NCI-H1417 treated with DMSO at 0.1 percent for 48 hours (cell line): ENCODE measurements around the gene TEKTIP1.
"Not testable (repeated sequence)": the region's sequence is repeated elsewhere in the genome, so short reads cannot be mapped to it uniquely, and the experiment has no call there.

Experiments used
- DNase-seq: peaks from one replicate; lab custom pipeline; 2025; lab: John Stamatoyannopoulos, UW

Gene TEKTIP1

GRCh38 chr19:3557461-3558248, 18.7 kb downstream of the TEKTIP1 start, which contains the start of gene MFSD12:
Gene MFSD12, minus strand, starts transcription at chr19:3557586. Its CDS starts 183 bp downstream, at chr19:3557403.
- DNase-seq = peak; percentile 79

GRCh38 chr19:3563709-3564524, 24.9 kb downstream of the TEKTIP1 start:
- DNase-seq = no peak

- no peak for DNase-seq
These were observed 26.2 kb downstream of the TEKTIP1 start for GRCh38 chr19:3565139-3565538.

GRCh38 chr19:3570042-3570441, 31.1 kb downstream of the TEKTIP1 start:
- DNase-seq = not testable (repeated sequence)

GRCh38 chr19:3570606-3571011, 31.6 kb downstream of the TEKTIP1 start:
- DNase-seq = no peak

GRCh38 chr19:3572132-3572854, 33.3 kb downstream of the TEKTIP1 start:
- peak; percentile 97 for DNase-seq

GRCh38 chr19:3572855-3573161, 33.8 kb downstream of the TEKTIP1 start, which contains the start of gene HMG20B:
Gene HMG20B, plus strand, starts transcription at chr19:3572944. Its CDS starts 366 bp downstream, at chr19:3573310.
- DNase-seq = no peak

GRCh38 chr19:3573162-3573857, 34.3 kb downstream of the TEKTIP1 start:
- DNase-seq = no peak

GRCh38 chr19:3573858-3574637, 35.1 kb downstream of the TEKTIP1 start:
- no peak for DNase-seq

- no peak for DNase-seq
These were observed 36.3 kb downstream of the TEKTIP1 start for GRCh38 chr19:3575260-3575741.

- no peak for DNase-seq
These were observed 37.1 kb downstream of the TEKTIP1 start for GRCh38 chr19:3575949-3576673.

- DNase-seq = no peak
These were observed 37.9 kb downstream of the TEKTIP1 start for GRCh38 chr19:3576696-3577443.

GRCh38 chr19:3577723-3578344, 38.9 kb downstream of the TEKTIP1 start:
- no peak for DNase-seq

GRCh38 chr19:3578390-3578789, 39.4 kb downstream of the TEKTIP1 start:
- DNase-seq = no peak

GRCh38 chr19:3580156-3580934, 41.4 kb downstream of the TEKTIP1 start:
- no peak for DNase-seq

- DNase-seq = not testable (repeated sequence)
These were observed 42.8 kb downstream of the TEKTIP1 start for GRCh38 chr19:3581792-3582191.

- DNase-seq = not testable (repeated sequence)
These were observed 45.2 kb downstream of the TEKTIP1 start for GRCh38 chr19:3584036-3584802.
